Heart left ventricle (tissue), 16 donors: Measurements from ENCODE around the gene RIMS4. TPM values are rescaled to one million over a fixed set of nuclear protein-coding genes. Genes with fewer than 3 reads are reported as not detected.

ENCODE experiments used
- ATAC-seq, 4 donors: fragments of 200-7000 bp; cut with Tn5 transposase; one replicate each; pipeline ENCODE4 v1.9.1; 2020 to 2022; ENCODE audit warnings: moderate library complexity in 4 of 4, mild to moderate bottlenecking in 3 of 4, moderate number of reproducible peaks in 1 of 4
- DNase-seq, 5 donors: peaks; one replicate each; pipeline ENCODE4 v3.0.0-alpha.2; 2020
- H3K27ac ChIP-seq, 12 donors: fragments of 200-600 bp; sonication (generic) in 4 of 12; one replicate each; pipeline versions ENCODE4 v1.5.0 to v1.8.0; 2016 to 2022; ENCODE audit warnings: mild to moderate bottlenecking in 2 of 12
- H3K27me3 ChIP-seq, 9 donors: fragments of 200-600 bp; sonication (generic) in 2 of 9; one replicate each; pipeline versions ENCODE4 v1.5.1 to v1.8.0; 2016 to 2022; ENCODE audit warnings: mild to moderate bottlenecking in 3 of 9
- H3K36me3 ChIP-seq, 9 donors: fragments of 200-600 bp; sonication (generic) in 2 of 9; one replicate each; pipeline versions ENCODE4 v1.5.0 to v1.8.0; 2018 to 2022; ENCODE audit warnings: mild to moderate bottlenecking in 2 of 9
- H3K4me1 ChIP-seq, 12 donors: fragments of 200-600 bp; sonication (generic) in 4 of 12; one replicate each; pipeline versions ENCODE4 v1.5.0 to v1.8.0; 2016 to 2022; ENCODE audit warnings: mild to moderate bottlenecking in 3 of 12
- H3K4me3 ChIP-seq, 12 donors: fragments of 200-600 bp; sonication (generic) in 4 of 12; one replicate each; pipeline versions ENCODE4 v1.5.0 to v1.8.0; 2017 to 2022; ENCODE audit warnings: mild to moderate bottlenecking in 9 of 12, moderate library complexity in 4 of 12
- H3K9me3 ChIP-seq, 12 donors: fragments of 200-600 bp; sonication (generic) in 4 of 12; one replicate each; pipeline versions ENCODE4 v1.5.0 to v1.8.0; 2016 to 2022; ENCODE audit warnings: mild to moderate bottlenecking in 1 of 12
- POLR2A ChIP-seq, 2 donors: fragments of 450-650 bp; IDR thresholded peaks; one replicate each; pipeline ENCODE4 v1.6.1; 2017; ENCODE audit warnings: antibody characterized with exemption in 2 of 2, mild to moderate bottlenecking in 2 of 2, moderate library complexity in 2 of 2
- WGBS, 4 donors: extraction: QIAGEN DNeasy Blood & Tissue Kit in 2 of 4; methylation state at CpG; one replicate each; pipeline versions ENCODE4 v1.1.5 to v1.1.7; 2013 to 2018; 5-methylcytosine and 5-hydroxymethylcytosine counted together
- intact Hi-C, 10 donors: fragments of 100-400 bp; cut with DNase I; formaldehyde crosslinking; loops; one replicate each; pipeline versions ENCODE4 v1.11.1 to v1.14.2; 2022
- polyA plus RNA-seq, 2 donors: library from polyadenylated mRNA; stranded (reverse); fragments of 200-250 nt; gene quantifications; one replicate each; pipeline ENCODE4 v1.2.3, GENCODE V29; 2013
- total RNA-seq, 9 donors: library from RNA; depleted of rRNA in 2 of 9; stranded (reverse); fragments of >200 nt in 2 of 9; fragmentation: NEBNext Ultra II Directional in 3 of 9; extraction: Animal tissue kit (Norgen Biotek cat#: 25700) in 3 of 9; gene quantifications; one replicate each; pipeline versions ENCODE4 v1.1.0 to v1.2.4, GENCODE V29; 2016 to 2023
- TF ChIP-seq, protein P1 (sequence below), 12 donors: fragments of 200-600 bp; sonication (generic) in 4 of 12; IDR thresholded peaks; one replicate each; pipeline versions ENCODE4 v1.5.0 to v1.8.0; 2018 to 2022; ENCODE audit warnings: antibody characterized with exemption in 12 of 12, mild to moderate bottlenecking in 5 of 12
- donor health status: ischemic (EF 13 %, LVEDD 7.1; RV severe dilation, severe dysfunction).
- donor health status: healthy with polysubstance abuse.
- donor health status: DM: no; HTN: yes; CAD: no.
- donor health status: DM: no; HTN: no; CAD: no.
- donor health status: ischemic (EF 25% LVEDD 6.9; RV normal size, moderate dysfunction).
- donor health status: ischemic (EF 25% LVEDD 5.7; RV mildly dilated, moderate dysfunction).
- donor health status: healthy.
- donor health status: DM: yes; HTN: yes; CAD: no.
- donor health status: ischemic (EF 35%, LVEDD 5.7; RV mildly dilated, moderate dysfunction).
- donor health status: nonischemic (EF 11% LVEDD 7.7; RV severe dilation, severe dysfunction).
- donor health status: DM: yes; HTN: yes; CAD: no.
- donor health status: PGD.
- donor health status: ischemic (EF 29% LVEDD 5.4; RV normal size, mild dysfunction).
- donor health status: nonischemic (EF 23%, LVEDD 6.1; RV moderate dilation, normal function).

Gene RIMS4
- total and polyA plus RNA-seq, 11 donors = 0.04 to 0.59 (median 0.11) TPM; not detected in 5

DNA sequence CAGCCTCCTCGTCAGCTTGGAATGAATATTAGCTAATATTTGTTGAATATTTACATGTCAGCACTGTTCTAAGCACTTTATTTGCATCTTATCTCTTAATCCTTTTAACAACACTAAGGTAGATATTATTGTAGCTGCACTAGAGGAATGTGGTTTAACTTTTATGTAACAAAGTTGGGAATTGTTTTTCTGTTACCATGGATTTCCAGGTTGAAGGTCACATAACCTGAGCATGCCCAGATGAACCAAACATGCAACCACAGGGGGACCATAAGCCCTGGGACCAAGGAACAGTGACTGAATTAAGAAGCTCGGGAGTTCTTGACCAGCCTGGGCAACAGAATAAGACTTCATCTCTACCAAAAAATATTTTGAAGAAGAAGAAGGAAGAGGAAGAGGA, 46.1 kb upstream of the RIMS4 start:
- TF ChIP-seq POLR2A (IDR thresholded peaks at IDR 0.05) = no peak
- TF ChIP-seq, protein P1, sequence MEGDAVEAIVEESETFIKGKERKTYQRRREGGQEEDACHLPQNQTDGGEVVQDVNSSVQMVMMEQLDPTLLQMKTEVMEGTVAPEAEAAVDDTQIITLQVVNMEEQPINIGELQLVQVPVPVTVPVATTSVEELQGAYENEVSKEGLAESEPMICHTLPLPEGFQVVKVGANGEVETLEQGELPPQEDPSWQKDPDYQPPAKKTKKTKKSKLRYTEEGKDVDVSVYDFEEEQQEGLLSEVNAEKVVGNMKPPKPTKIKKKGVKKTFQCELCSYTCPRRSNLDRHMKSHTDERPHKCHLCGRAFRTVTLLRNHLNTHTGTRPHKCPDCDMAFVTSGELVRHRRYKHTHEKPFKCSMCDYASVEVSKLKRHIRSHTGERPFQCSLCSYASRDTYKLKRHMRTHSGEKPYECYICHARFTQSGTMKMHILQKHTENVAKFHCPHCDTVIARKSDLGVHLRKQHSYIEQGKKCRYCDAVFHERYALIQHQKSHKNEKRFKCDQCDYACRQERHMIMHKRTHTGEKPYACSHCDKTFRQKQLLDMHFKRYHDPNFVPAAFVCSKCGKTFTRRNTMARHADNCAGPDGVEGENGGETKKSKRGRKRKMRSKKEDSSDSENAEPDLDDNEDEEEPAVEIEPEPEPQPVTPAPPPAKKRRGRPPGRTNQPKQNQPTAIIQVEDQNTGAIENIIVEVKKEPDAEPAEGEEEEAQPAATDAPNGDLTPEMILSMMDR (IDR thresholded peaks at IDR 0.05) = no peak
- Histone ChIP-seq H3K4me1 (peaks cover 0 to 2% (median 0%) of the 10 kb centered on the region in 12 donors), H3K4me3 (no peak overlapping the region), H3K36me3 (no peaks in the 10 kb centered on the region), H3K27me3 (no peaks in the 10 kb centered on the region), H3K9me3 (no peaks in the 10 kb centered on the region), H3K27ac (no peak overlapping the region)
- WGBS, 4 donors = 75 to 88% (median 80%) methylated on average over 2 of the region's 2 CpGs
- DNase-seq (no peak), ATAC-seq (no peak)
- intact Hi-C loops = no loop called here

DNA sequence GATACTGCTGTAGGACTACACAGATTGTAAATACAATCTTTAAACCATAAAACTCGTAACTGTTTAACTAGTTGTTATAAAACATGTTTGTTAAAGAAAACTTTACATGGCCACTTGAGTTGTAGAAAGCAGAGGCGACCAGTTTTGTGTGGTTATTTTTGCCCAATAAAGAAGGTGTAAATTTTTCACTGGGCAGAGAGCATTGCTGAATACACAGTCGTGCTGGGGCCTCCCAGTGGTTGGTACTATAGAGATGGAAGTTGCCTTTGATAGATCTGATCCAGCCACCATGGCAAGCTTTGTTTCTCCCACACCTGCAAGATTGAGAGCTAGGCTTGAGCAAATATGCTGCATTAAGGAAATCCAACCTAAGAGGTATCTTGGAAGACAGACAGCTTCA, 41.2 kb upstream of the RIMS4 start:
- no peak for ATAC-seq
- intact Hi-C loops = no loop called here

DNA sequence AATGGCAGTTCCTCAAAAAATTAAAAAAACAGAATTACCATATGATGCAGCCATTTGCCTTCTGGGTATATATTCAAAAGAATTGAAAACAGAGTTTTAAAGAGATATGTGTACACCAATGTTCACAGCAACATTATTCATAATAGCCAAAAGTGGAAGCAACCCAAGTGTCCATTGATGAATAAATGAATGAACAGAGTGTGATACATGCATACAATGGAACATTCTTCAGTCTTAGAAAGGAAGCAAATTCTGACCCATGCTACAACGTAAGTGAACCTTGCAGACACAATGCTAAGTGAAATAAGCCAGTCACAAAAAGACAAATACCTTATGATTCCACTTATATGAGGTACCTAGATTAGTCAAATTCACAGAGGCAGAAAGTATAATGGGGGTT, 40.5 kb upstream of the RIMS4 start:
- Histone ChIP-seq H3K36me3 (no peaks in the 10 kb centered on the region), H3K9me3 (peaks cover 0 to 3% (median 0%) of the 10 kb centered on the region in 12 donors), H3K27me3 (peaks cover 0 to 14% (median 0%) of the 10 kb centered on the region in 9 donors), H3K27ac (no peak overlapping the region), H3K4me3 (no peak overlapping the region), H3K4me1 (no peaks in the 10 kb centered on the region)
- 63 to 75% (median 70%) methylated on average over 1 of the region's 1 CpG for WGBS, 4 donors
- ATAC-seq (no peak), DNase-seq (no peak)
- TF ChIP-seq, protein P1 (IDR thresholded peaks at IDR 0.05) = no peak
- TF ChIP-seq POLR2A (IDR thresholded peaks at IDR 0.05) = no peak
- intact Hi-C loops = no loop called here

More for the DNA sequence above, 41.2 kb upstream of the RIMS4 start:
- H3K9me3 ChIP-seq = peaks cover 0 to 3% (median 0%) of the 10 kb centered on the region in 12 donors
- DNase-seq = no peak
- WGBS, 4 donors = 62 to 71% (median 65%) methylated on average over 3 of the region's 3 CpGs
- TF ChIP-seq POLR2A (IDR thresholded peaks at IDR 0.05) = no peak
- TF ChIP-seq, protein P1 (IDR thresholded peaks at IDR 0.05) = no peak
- no peaks in the 10 kb centered on the region for H3K4me1 ChIP-seq
- H3K36me3 ChIP-seq = no peaks in the 10 kb centered on the region
- peaks cover 0 to 14% (median 0%) of the 10 kb centered on the region in 9 donors for H3K27me3 ChIP-seq
- H3K4me3 ChIP-seq = no peak overlapping the region
- H3K27ac ChIP-seq = no peak overlapping the region

DNA sequence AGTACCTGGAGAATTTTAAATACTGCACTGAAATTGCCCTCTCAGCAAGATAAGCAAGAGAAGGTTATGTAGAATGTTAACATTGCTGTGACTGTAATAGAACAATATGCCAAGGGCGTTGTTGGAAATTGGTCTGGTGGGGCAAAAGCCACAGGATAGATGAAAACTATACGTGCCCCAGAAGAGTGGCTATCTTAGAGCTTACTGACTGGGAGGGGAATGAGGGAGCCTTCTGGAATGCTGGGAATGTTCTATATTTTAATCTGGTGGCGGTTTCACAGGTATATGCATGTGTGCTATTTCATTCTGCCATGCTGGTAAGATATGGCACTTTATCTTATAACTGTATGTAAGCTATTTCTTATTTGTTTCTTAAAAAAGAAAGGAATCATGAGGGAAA, 39.9 kb upstream of the RIMS4 start:
- Histone ChIP-seq H3K27ac (no peak overlapping the region), H3K27me3 (peaks cover 0 to 14% (median 0%) of the 10 kb centered on the region in 9 donors), H3K4me1 (no peaks in the 10 kb centered on the region), H3K9me3 (peaks cover 0 to 3% (median 0%) of the 10 kb centered on the region in 12 donors), H3K4me3 (no peak overlapping the region), H3K36me3 (no peaks in the 10 kb centered on the region)
- intact Hi-C loops = no loop called here
- TF ChIP-seq, protein P1 (IDR thresholded peaks at IDR 0.05) = no peak
- TF ChIP-seq POLR2A (IDR thresholded peaks at IDR 0.05) = no peak
- DNase-seq (no peak), ATAC-seq (no peak)
- WGBS, 4 donors = 43 to 50% (median 49%) methylated on average over 3 of the region's 3 CpGs
